ENCODE results near the gene NEU2. TPM values are rescaled to one million over a fixed set of nuclear protein-coding genes. Genes with fewer than 3 reads are reported as not detected.

NEU2 gene
- total and polyA plus RNA-seq, 10 of the 15 experiments (the other 5 are each of a cell fraction or from before 2014, with no cell fraction given), result not detected

DNA sequence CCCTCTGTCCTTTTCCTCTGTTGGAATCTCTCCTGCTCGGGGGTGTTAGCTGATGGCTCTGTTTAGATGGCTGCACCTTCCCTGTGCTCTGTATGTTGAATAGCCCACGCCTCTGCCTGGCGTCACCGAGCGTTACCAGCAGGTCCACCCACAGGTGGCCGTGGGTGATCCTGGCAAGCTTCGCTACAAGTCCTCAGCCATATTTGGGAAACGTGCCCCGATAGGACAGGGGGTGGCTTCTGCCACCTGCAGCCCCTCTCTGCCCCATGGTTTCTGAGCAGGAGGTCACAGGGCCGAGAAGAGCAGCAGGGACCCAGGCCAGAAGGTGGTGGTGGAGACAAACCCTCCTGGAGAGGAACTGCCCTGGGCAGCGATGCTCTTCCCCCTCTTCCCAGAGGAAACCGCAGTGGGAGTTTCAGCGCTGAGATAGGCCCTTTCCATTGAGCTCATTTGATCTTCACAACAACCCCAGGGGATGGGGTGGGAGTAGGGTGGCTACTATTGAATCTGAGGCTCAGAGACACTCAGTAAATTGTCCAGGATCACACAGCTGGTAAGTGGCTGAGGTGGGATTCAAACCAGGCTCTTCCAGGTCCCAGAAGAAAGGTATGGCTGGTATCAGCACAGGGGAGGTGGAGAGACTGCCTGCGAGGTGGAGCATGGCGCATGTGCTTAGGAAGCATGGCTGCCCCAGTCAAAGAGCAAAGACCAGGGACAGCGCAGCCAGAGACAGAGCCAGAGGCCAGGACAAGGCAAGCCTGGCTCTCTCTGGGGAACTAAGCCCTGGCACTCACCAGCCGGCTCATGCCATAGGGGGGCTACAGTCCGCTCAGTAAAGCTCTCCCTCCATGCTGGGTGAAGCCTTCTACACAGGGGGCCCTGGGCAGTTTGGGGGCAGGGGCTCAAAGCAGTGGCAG, 34.5 kb upstream of the NEU2 start:
- Histone ChIP-seq H3K79me2 (ENCODE audit: control insufficient read depth, insufficient read depth, low read length) (no peaks in the 10 kb centered on the region), H3K27me3 (replicated peaks in 1 of 2; ENCODE audit: control insufficient read depth in 2 of 2, insufficient read depth in 2 of 2, low read length in 1 of 2) (no peaks in the 10 kb centered on the region; a peak in 1 of 4 replicates), H3K4me1 (ENCODE audit: control insufficient read depth, insufficient read depth, low read length) (no peaks in the 10 kb centered on the region), H2AFZ (ENCODE audit: control insufficient read depth, low read depth, low read length) (no peak overlapping the region), H3K27ac (ENCODE audit: control insufficient read depth, insufficient read depth) (no peak overlapping the region), H3K9me3 (replicated peaks; ENCODE audit: control insufficient read depth, insufficient read depth, low read length) (no peaks in the 10 kb centered on the region), H3K9ac (ENCODE audit: control insufficient read depth, insufficient read depth, low read length) (no peak overlapping the region), H3K36me3 (ENCODE audit: control insufficient read depth in 2 of 2, insufficient read depth in 2 of 2, low read length in 1 of 2) (no peaks in the 10 kb centered on the region), H3K4me2 (ENCODE audit: control insufficient read depth, insufficient read depth) (no peak overlapping the region), H3K4me3 (no peak overlapping the region), H4K20me1 (ENCODE audit: control insufficient read depth, insufficient read depth) (no peaks in the 10 kb centered on the region)
- SMC1A ChIA-PET (ENCODE audit: uncharacterized antibody, unreplicated experiment), result no interaction called here
- POLR2A ChIA-PET, result interaction anchor here (1.0 kb wide), 1 partner anchor 52 kb away, joined by 3 read pairs; no protein-coding TSS in a partner anchor
- no peak for DNase-seq (ENCODE audit: low read depth, low spot score)
- in situ Hi-C loops (cut with MboI) (no loop called here), intact Hi-C loops (cut with micrococcal nuclease; ENCODE audit: unreplicated experiment) (no loop called here)
- no peak for ATAC-seq
- CTCF ChIA-PET, result interaction anchor here (1.3 kb wide), 1 partner anchor 56 kb away, joined by 3 read pairs; no protein-coding TSS in a partner anchor
- FAIRE-seq, result no peak
- no TSS peak for BruUV-seq (replicated peaks)
- RAD21 ChIA-PET (ENCODE audit: unreplicated experiment), result no interaction called here
- 43% methylated on average over 18 of the region's 18 CpGs for WGBS (ENCODE audit: insufficient coverage, insufficient replicate concordance, low lambda C conversion rate, missing lambda C conversion rate)
- TF ChIP-seq PML (IDR thresholded peaks at IDR 0.05; ENCODE audit: low read length) (no peak), ZBED1 (IDR thresholded peaks at IDR 0.05; ENCODE audit: borderline replicate concordance) (no peak), SMAD5 (IDR thresholded peaks at IDR 0.05; ENCODE audit: low read depth) (no peak)
- TF ChIP-seq, protein P1, sequence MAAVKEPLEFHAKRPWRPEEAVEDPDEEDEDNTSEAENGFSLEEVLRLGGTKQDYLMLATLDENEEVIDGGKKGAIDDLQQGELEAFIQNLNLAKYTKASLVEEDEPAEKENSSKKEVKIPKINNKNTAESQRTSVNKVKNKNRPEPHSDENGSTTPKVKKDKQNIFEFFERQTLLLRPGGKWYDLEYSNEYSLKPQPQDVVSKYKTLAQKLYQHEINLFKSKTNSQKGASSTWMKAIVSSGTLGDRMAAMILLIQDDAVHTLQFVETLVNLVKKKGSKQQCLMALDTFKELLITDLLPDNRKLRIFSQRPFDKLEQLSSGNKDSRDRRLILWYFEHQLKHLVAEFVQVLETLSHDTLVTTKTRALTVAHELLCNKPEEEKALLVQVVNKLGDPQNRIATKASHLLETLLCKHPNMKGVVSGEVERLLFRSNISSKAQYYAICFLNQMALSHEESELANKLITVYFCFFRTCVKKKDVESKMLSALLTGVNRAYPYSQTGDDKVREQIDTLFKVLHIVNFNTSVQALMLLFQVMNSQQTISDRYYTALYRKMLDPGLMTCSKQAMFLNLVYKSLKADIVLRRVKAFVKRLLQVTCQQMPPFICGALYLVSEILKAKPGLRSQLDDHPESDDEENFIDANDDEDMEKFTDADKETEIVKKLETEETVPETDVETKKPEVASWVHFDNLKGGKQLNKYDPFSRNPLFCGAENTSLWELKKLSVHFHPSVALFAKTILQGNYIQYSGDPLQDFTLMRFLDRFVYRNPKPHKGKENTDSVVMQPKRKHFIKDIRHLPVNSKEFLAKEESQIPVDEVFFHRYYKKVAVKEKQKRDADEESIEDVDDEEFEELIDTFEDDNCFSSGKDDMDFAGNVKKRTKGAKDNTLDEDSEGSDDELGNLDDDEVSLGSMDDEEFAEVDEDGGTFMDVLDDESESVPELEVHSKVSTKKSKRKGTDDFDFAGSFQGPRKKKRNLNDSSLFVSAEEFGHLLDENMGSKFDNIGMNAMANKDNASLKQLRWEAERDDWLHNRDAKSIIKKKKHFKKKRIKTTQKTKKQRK (IDR thresholded peaks at IDR 0.05; ENCODE audit: low read depth, low read length), result no peak
